GM18507 (cell line): ENCODE measurements around the gene C2CD4C.
"Not testable (repeated sequence)": the region's sequence is repeated elsewhere in the genome, so short reads cannot be mapped to it uniquely, and the experiment has no call there.

Experiments
- DNase-seq: peaks from one replicate; pipeline ENCODE4 v3.0.0; 2011; ENCODE audit warnings: low read depth; ENCODE audit not compliant: insufficient read length; ENCODE audit errors: extremely low spot score
- FAIRE-seq: peaks from 2 replicates; lab custom pipeline; 2011; peaks lifted over from hg19 to GRCh38; lab: Jason Lieb, UNC

Gene C2CD4C

GRCh38 chr19:408902-409515 is at the start of gene C2CD4C:
TSS of gene C2CD4C (minus strand) at chr19:409147. CDS start at chr19:408361, 786 bp downstream.
- DNase-seq (no peak), FAIRE-seq (no peak)

DNA sequence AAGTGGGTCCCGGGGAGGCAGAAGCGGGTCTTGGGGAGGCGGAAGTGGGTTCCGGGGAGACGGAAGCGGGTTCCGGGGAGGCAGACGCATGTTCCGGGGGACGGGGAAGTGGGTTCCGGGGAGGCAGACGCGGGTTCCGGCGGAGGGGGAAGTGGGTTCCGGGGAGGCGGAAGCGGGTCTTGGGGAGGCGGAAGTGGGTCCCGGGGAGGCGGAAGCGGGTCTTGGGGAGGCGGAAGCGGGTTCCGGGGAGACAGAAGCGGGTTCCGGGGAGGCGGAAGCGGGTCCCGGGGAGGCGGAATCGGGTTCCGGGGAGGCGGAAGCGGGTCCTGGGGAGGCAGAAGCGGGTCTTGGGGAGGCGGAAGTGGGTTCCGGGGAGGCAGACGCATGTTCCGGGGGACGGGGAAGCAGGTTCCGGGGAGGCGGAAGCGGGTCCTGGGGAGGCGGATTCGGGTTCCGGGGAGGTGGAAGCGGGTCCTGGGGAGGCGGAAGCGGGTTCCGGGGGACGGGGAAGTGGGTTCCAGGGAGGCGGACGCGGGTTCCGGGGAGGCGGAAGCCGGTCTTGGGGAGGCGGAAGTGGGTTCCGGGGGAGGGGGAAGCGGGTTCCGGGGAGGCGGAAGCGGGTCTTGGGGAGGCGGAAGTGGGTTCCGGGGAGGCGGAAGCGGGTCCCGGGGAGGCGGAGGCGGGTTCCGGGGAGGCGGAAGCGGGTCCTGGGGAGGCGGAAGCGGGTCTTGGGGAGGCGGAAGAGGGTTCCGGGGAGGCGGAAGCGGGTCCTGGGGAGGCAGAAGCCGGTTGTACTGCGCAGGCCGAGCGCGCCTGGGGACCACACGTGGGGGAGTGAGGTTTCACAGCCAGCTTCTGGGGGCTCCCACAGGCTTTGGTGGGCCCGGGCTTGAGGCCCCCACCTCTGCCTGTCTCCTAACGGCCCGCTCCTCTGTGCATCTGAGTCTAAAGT is 49.4 kb upstream of the C2CD4C start:
- DNase-seq (no peak), FAIRE-seq (no peak)

DNA sequence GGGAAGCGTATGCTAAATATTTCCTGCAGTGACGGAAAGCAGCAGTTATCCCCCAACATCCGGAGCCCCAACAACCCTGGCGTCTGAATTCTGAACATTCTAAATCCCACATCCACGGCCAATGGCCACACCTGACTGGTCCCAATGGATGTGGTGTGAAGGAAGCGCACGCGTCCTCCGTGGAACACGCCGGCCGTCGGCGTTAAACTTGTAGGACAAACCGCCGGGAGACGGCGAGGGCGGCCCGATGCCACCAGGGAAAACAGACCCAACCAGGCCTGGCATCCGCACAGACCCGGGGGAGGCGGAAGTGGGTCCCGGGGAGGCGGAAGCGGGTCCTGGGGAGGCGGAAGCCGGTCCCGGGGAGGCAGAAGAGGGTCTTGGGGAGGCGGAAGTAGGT is 48.7 kb upstream of the C2CD4C start:
- DNase-seq (no peak), FAIRE-seq (no peak)

GRCh38 chr19:456547-457110 is 47.7 kb upstream of the C2CD4C start:
- FAIRE-seq: no peak
- no peak for DNase-seq

DNA sequence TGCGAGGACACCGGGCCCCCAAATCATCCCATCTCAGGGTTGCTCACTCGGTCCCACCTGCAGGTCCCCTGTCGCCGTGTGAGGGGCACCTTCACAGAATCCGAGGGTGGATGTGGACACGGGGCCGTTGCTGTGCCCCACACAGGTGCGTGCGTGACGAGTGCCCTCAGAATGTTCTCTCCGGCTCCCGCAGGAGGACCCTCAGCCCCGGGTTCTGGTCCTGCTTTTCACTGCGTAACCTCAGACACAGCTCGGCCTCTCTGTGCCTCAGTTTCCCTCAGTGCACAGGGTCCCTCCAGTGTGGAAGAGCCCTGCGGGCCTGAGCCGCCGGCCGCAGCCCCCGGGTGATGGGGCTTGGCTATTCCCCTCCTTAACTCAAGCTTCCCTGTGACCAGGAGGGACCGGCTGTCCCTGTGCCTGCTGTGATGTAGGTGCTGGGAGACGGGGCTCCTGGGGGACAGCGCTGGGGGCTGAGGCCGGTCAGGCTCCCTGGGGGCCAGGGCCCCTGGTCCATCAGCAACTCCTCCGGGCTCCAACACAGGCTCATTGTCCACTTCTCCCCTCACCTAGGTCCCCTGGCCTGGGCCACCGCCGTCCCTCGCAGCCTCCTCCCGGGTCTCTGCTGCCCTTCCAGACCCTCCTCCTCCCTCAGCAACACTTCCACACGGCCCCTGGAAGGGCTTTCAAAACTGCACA is 47.1 kb upstream of the C2CD4C start:
- DNase-seq (no peak), FAIRE-seq (no peak)

- FAIRE-seq: no peak
- no peak for DNase-seq
Measured at GRCh38 chr19:455031-455705, 46.2 kb upstream of the C2CD4C start.

GRCh38 chr19:453606-454005 is 44.7 kb upstream of the C2CD4C start:
- FAIRE-seq (no peak), DNase-seq (no peak)

- DNase-seq (no peak), FAIRE-seq (no peak)
Measured at GRCh38 chr19:452829-453228, 43.9 kb upstream of the C2CD4C start.

DNA sequence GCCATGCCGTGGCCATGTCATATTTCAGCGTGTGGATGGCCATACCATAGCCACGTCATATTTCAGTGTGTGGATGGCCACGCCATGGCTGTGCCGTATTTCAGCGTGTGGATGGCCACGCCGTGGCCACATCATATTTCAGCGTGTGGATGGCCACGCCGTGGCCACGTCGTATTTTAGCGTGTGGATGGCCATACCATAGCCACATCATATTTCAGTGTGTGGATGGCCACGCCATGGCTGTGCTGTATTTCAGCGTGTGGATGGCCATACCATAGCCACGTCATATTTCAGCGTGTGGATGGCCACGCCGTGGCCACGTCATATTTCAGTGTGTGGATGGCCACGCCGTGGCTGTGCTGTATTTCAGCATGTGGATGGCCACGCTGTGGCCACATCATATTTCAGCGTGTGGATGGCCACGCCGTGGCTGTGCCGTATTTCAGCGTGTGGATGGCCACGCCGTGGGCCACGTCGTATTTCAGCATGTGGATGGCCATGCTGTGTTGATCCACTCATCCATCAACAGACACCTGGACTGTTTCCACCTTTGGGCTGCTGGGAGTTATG is 42.0 kb upstream of the C2CD4C start:
- DNase-seq, FAIRE-seq: not testable (repeated sequence)

DNA sequence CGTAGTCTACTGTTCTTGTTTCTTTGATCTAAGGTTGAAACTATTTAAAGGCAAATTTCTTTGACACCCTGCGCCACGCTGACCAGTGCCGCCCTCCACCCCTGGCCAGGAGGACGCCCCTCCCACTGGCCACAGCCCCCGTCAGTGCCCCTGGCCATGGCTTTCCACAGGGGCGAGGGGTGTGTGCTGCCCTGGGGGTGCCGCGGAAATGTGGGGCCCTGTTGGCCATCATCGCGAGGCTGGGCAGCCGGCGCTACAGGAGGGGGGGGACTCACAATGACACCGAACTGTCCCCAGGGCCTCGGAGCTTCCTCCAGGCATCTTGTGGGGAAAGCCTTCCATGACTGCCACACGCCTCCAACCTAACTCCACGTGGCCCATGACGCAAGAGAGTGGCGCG is 41.0 kb upstream of the C2CD4C start:
- FAIRE-seq (no peak), DNase-seq (no peak)

GRCh38 chr19:447816-448560 is 39.0 kb upstream of the C2CD4C start:
- DNase-seq: no peak
- FAIRE-seq: no peak

- DNase-seq (no peak), FAIRE-seq (no peak)
Measured at GRCh38 chr19:447064-447426, 38.1 kb upstream of the C2CD4C start.

DNA sequence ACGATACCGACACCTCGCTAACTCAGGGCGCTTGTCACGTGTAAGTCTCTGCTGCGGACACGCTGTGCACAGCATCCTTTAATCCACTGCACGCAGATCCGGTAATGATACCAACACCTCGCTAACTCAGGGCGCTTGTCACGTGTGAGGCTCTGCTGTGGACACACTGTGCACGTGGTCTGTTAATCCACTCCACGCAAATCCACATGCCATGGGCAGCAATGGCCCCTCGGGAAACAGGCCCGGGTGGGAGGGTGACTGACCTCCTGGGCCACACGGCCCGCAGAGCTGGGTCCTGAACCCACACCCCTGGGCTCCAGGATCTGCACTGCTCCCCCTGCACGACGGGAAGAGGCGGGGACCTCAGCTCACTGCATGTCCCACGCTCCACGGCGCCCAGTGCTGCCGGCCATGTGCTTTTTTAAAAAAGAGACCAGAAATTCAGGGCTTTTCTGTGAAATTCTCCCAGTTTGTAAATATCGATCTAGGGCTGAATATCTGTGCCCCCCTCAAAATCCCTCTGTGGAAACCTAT is 35.8 kb upstream of the C2CD4C start:
- DNase-seq: no peak
- no peak for FAIRE-seq

- FAIRE-seq (no peak), DNase-seq (no peak)
Measured at GRCh38 chr19:443005-443404, 34.1 kb upstream of the C2CD4C start.

DNA sequence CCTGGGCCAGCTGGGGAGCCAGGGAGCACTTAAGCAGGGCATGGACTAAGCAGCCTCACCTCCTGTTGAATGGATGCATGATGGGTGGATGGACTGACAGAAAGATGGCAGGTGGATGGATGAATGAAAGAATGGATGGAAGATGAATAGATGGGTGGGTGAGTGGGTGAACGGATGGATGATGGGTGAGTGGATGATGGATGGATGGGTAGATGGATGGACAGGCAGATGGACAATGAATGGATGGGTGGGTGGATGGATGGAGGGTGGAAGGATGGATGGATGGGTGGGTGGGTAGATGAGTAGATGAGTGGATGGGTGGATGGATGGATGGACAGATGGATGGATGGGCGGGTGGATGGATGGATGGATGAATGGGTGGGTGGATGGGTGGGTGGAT is 33.1 kb upstream of the C2CD4C start:
- no peak for FAIRE-seq
- no peak for DNase-seq

DNA sequence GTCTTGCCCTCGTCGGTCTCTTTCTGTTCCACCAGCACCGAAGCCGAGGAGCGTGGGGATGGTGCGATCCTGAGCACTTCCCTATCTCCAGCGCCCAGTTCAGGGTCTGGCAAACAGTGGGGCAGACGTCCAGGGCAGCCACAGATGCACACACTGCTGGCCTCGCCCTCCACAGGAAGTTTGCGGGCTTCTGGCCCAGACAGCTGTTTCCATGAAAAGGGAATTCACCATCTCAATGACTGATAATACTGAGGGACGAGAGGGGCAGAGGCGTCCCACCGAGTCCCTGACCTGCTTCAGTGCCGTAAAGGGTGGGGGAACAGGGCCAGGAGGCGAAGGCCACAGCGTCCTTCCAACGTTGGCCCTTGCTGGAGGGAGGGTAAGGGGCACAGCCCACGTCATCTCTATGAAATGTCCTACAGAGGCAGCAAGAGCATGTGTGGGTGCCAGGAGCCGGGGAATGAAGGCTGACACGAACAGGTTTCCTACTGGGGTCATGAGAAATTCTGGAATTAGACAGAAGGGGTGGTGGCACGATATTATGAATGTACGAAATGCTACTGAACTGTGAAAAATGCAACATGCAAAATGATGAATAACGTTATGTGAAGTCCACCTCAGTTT is 32.4 kb upstream of the C2CD4C start:
- no peak for FAIRE-seq

GRCh38 chr19:440391-441212 is 31.7 kb upstream of the C2CD4C start:
- FAIRE-seq: no peak
- no peak for DNase-seq

More for the DNA sequence above, 32.4 kb upstream of the C2CD4C start:
- no peak for DNase-seq
